Adrenal gland (tissue), 12 donors: ENCODE results near the gene MEGF11. TPM values are rescaled to one million over a fixed set of nuclear protein-coding genes. Genes with fewer than 3 reads are reported as not detected.
A peak's percentile ranks its signal among the peaks of the same experiment; 100 is the strongest.

ENCODE experiments used
- DNase-seq, 7 donors: peaks; one replicate each; pipeline ENCODE4 v3.0.0-alpha.2; 2019 to 2020
- H3K27ac ChIP-seq, 5 donors: fragments of 200-600 bp; sonication (generic) in 4 of 5; 1 replicate in 3 of 5; 2 replicates in 2 of 5; pipeline versions ENCODE4 v1.5.1 to v1.8.0; 2016 to 2020; ENCODE audit warnings: mild to moderate bottlenecking in 1 of 5
- H3K27me3 ChIP-seq: fragments of 200-600 bp; 2 replicates; pipeline ENCODE4 v1.8.0; 2021
- H3K36me3 ChIP-seq, 2 donors: fragments of 200-600 bp; replicated peaks in 1 of 2; 1 replicate in 1 of 2; 2 replicates in 1 of 2; pipeline versions ENCODE4 v1.5.1 to v1.8.0; 2018 to 2022
- H3K4me1 ChIP-seq, 2 donors: fragments of 200-600 bp; replicated peaks in 1 of 2; 1 replicate in 1 of 2; 2 replicates in 1 of 2; pipeline versions ENCODE4 v1.5.1 to v1.8.0; 2018 to 2021
- H3K4me3 ChIP-seq, 4 donors: fragments of 200-600 bp; sonication (generic) in 3 of 4; one replicate each; pipeline ENCODE4 v1.5.1; 2016 to 2018
- H3K9me3 ChIP-seq, 3 donors: fragments of 200-600 bp; sonication (generic) in 1 of 3; replicated peaks in 1 of 3; 1 replicate in 2 of 3; 2 replicates in 1 of 3; pipeline versions ENCODE4 v1.5.1 to v1.8.0; 2016 to 2021
- CTCF ChIP-seq, 6 experiments: fragments of 450-650 bp in 4 of 6; fragments of 200-600 bp in 2 of 6; sonication (generic) in 1 of 6; IDR thresholded peaks; 1 replicate in 5 of 6; 2 replicates in 1 of 6; pipeline versions ENCODE4 v1.5.1 to v1.8.0; 2016 to 2021; ENCODE audit warnings: antibody characterized with exemption in 6 of 6, mild to moderate bottlenecking in 2 of 6, moderate library complexity in 1 of 6
- POLR2A ChIP-seq, 2 donors: fragments of 450-650 bp; IDR thresholded peaks; one replicate each; pipeline ENCODE4 v1.6.1; 2017; ENCODE audit warnings: antibody characterized with exemption in 2 of 2, mild to moderate bottlenecking in 2 of 2, moderate library complexity in 1 of 2
- WGBS, 4 donors: extraction: QIAGEN DNeasy Blood & Tissue Kit in 2 of 4; methylation state at CpG; one replicate each; pipeline versions ENCODE4 v1.1.5 to v1.1.7; 2013 to 2017; 5-methylcytosine and 5-hydroxymethylcytosine counted together
- intact Hi-C, 2 donors: fragments of 100-400 bp; cut with DNase I; formaldehyde crosslinking; loops; one replicate each; pipeline versions ENCODE4 v1.14.1 to v1.15.0; 2022 to 2023
- polyA plus RNA-seq, 3 donors: library from polyadenylated mRNA; stranded (reverse); fragments of 200-250 nt in 2 of 3; fragments of 350-450 nt in 1 of 3; fragmentation: Illumina TruSeq in 1 of 3; extraction: RNeasy Lipid Tissue Mini Kit (QIAGEN cat#74804) in 1 of 3; gene quantifications; one replicate each; pipeline ENCODE4 v1.2.3, GENCODE V29; 2013 to 2014
- total RNA-seq, 9 donors: library from RNA; depleted of rRNA in 4 of 9; stranded (reverse); fragments of >200 nt in 4 of 9; fragments of 120-200 nt in 1 of 9; fragmentation: NEBNext Ultra II Directional in 1 of 9; extraction: Animal tissue kit (Norgen Biotek cat#: 25700) in 1 of 9; gene quantifications; one replicate each; pipeline versions ENCODE4 v1.1.0 to v1.2.4, GENCODE V29; 2013 to 2023
- donor health status: healthy with polysubstance abuse.
- donor health status: Bipolar disorder and iron deficiency.
- donor health status: DM: yes; HTN: yes; CAD: no.
- donor health status: DM: no; HTN: no; CAD: no.
- donor health status: DM: no; HTN: no; CAD: no.
- donor health status: DM: yes; HTN: yes; CAD: no.

Gene MEGF11
- total and polyA plus RNA-seq, 12 donors = 0.04 to 0.98 (median 0.14) TPM; not detected in 5

GRCh38 chr15:65902373-65902772 lies 351.2 kb downstream of the MEGF11 start:
- 84 to 100% (median 94%) methylated on average over 1 of the region's 1 CpG for WGBS, 4 donors
- H3K4me1 ChIP-seq = peaks cover 16 to 37% of the 10 kb centered on the region in 2 donors
- TF ChIP-seq POLR2A (IDR thresholded peaks at IDR 0.05) (no peak), CTCF (IDR thresholded peaks at IDR 0.05) (no peak)
- H3K9me3 ChIP-seq = no peaks in the 10 kb centered on the region
- peak overlapping the region in 1 of 5 donors; percentile 18 for H3K27ac ChIP-seq
- H3K36me3 ChIP-seq = peaks cover 0 to 15% of the 10 kb centered on the region in 2 donors
- peak in 6 of 7 donors; percentile 31 to 65 (median 38) for DNase-seq
- intact Hi-C loops = no loop called here
- no peak overlapping the region for H3K4me3 ChIP-seq
- H3K27me3 ChIP-seq = no peaks in the 10 kb centered on the region

- Histone ChIP-seq H3K4me3 (no peak overlapping the region), H3K9me3 (no peaks in the 10 kb centered on the region), H3K27ac (no peak overlapping the region), H3K4me1 (peaks cover 21 to 43% of the 10 kb centered on the region in 2 donors), H3K27me3 (no peaks in the 10 kb centered on the region), H3K36me3 (peaks cover 0 to 15% of the 10 kb centered on the region in 2 donors)
- TF ChIP-seq POLR2A (IDR thresholded peaks at IDR 0.05) (no peak), CTCF (IDR thresholded peaks at IDR 0.05) (no peak)
- intact Hi-C loops = no loop called here
- no peak for DNase-seq
- 94 to 98% (median 95%) methylated on average over 3 of the region's 3 CpGs for WGBS, 4 donors
Observed at GRCh38 chr15:65901836-65902235, 351.7 kb downstream of the MEGF11 start.

- intact Hi-C loops = no loop called here
- Histone ChIP-seq H3K27ac (no peak overlapping the region), H3K27me3 (no peaks in the 10 kb centered on the region), H3K4me3 (no peak overlapping the region), H3K9me3 (no peaks in the 10 kb centered on the region), H3K4me1 (peaks cover 26 to 48% of the 10 kb centered on the region in 2 donors), H3K36me3 (peaks cover 0 to 15% of the 10 kb centered on the region in 2 donors)
- no peak for DNase-seq
- WGBS, 4 donors = 54 to 66% (median 64%) methylated on average over 2 of the region's 2 CpGs
- TF ChIP-seq CTCF (IDR thresholded peaks at IDR 0.05) (no peak), POLR2A (IDR thresholded peaks at IDR 0.05) (no peak)
Observed at GRCh38 chr15:65901336-65901735, 352.2 kb downstream of the MEGF11 start.

GRCh38 chr15:65900488-65900887 lies 353.1 kb downstream of the MEGF11 start:
- WGBS, 4 donors = 93 to 96% (median 94%) methylated on average over 3 of the region's 3 CpGs
- H3K4me1 ChIP-seq = peaks cover 30 to 52% of the 10 kb centered on the region in 2 donors
- peaks cover 0 to 15% of the 10 kb centered on the region in 2 donors for H3K36me3 ChIP-seq
- no peak for DNase-seq
- H3K27me3 ChIP-seq = no peaks in the 10 kb centered on the region
- H3K27ac ChIP-seq = no peak overlapping the region
- H3K4me3 ChIP-seq = no peak overlapping the region
- TF ChIP-seq POLR2A (IDR thresholded peaks at IDR 0.05) (no peak), CTCF (IDR thresholded peaks at IDR 0.05) (no peak)
- H3K9me3 ChIP-seq = no peaks in the 10 kb centered on the region
- intact Hi-C loops = no loop called here
